ENCODE data around the gene PFN3.
A peak's percentile ranks its signal among the peaks of the same experiment; 100 is the strongest.
"Not testable (repeated sequence)": the region's sequence is repeated elsewhere in the genome, so short reads cannot be mapped to it uniquely, and the experiment has no call there.

Gene PFN3

DNA sequence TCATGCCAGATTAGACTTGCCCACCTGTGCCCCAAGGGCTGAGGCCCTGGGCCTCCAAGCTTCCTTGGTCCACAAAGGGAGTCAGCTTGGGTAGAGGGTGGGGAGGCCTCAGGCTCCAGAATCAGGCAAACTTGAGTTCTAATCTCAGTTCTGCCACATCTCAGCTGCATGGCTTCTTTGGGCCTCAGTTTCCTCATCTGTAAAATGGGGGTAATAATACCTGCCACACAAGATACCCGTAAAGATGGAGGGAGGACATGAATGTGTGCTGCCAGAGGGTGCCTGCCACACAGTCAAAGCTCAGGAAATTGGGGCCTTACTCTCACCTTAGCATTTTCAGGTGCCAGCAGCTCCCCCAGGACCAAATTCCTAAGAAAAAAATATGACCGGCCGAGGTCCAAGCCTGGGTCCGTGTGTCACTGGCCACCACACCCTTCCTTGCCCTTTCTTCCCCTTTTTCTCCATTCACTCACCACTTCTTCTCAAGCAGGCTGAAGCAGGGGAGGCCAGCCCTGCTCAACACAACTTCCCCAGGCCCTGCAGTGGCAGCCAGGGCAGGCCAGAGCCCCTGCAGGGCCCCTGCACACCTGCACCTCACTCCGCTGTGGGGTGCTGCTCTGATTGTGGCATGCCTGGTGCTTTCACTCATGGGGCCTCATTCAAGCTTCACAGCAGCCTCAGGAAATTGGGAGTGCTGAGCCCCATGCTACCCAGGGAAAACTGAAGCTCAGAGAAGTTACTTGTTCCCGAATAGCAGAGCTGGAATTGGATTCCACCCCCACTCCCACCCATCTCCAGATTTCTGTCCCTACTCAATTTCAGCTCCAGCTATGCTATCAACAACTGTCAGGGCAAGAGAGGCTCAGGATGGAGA lies 38.8 kb downstream of the PFN3 start:
- no peak for DNase-seq (ENCODE audit: low read depth in 2 of 2, low spot score in 1 of 2)

- DNase-seq (ENCODE audit: low read depth in 2 of 2, low spot score in 1 of 2): not testable (repeated sequence)
Measured at GRCh38 chr5:177360740-177361139, 39.7 kb downstream of the PFN3 start.

GRCh38 chr5:177359860-177360259 lies 40.6 kb downstream of the PFN3 start:
- DNase-seq (ENCODE audit: low read depth in 2 of 2, low spot score in 1 of 2): no peak

DNA sequence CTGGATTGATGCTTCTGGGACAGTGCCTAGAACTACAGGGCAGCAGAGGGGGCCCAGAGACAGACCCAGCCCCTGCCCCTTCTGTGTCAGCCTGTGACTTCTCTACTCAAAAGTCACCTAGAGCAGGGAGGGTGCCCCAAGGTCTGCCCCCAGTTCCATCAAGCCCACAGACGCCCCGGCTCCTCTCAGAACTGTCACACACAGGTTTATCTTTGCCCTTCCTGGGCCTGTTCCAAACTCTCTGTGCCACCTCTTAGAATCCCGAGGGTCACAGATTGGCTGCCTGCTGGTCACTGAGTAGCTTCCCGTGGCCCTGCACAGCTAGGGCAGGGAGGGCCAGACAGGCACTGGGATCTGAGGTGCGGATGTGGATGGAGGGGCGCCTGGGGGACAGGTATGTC lies 41.0 kb downstream of the PFN3 start:
- DNase-seq (ENCODE audit: low read depth in 2 of 2, low spot score in 1 of 2): no peak

DNA sequence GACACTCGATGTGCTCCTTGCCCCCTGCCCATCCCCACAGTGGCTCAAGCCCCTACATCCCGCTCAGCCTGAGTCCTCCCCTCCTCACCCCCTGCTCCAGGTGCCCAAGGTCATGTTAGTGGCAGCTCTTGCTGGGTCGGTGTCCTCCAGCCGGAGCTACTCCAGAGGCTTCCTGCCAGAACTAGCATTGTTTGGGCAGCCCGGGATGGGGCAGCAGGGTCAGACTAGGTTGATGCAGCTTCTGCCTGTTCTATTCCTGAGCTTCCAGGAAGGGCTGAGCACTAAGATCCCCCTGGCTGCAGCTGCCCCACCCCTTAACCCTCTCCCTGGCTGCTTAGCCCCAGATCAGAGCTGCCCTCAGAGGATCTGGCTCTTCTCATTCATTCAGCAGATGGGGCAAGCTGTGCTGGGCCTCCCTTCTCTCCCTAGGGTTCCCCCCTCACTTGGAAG lies 42.1 kb downstream of the PFN3 start:
- DNase-seq (ENCODE audit: low read depth in 2 of 2, low spot score in 1 of 2): no peak

GRCh38 chr5:177357459-177358351 lies 42.8 kb downstream of the PFN3 start, which contains the start of gene RGS14:
TSS of gene RGS14 (plus strand) at chr5:177357924. CDS start at chr5:177358025, 101 bp downstream.
- DNase-seq (ENCODE audit: low read depth in 2 of 2, low spot score in 1 of 2): peak in 1 of 2 donors; percentile 30

DNA sequence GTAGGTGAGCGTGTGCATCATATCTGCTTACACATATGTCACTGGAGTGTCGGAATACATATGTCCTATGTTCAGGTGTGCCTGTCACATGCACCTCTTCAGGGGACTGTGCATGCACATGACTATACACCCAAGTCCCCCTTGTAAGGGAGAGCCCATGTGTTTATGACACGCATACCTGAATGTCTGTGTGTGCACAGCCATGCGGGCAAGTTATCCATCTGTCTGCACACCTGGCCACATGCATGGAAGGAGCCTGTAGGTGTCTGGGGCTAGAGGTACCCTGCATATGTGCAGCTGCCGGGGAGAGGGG lies 43.4 kb downstream of the PFN3 start:
- DNase-seq (ENCODE audit: low read depth in 2 of 2, low spot score in 1 of 2): no peak

DNA sequence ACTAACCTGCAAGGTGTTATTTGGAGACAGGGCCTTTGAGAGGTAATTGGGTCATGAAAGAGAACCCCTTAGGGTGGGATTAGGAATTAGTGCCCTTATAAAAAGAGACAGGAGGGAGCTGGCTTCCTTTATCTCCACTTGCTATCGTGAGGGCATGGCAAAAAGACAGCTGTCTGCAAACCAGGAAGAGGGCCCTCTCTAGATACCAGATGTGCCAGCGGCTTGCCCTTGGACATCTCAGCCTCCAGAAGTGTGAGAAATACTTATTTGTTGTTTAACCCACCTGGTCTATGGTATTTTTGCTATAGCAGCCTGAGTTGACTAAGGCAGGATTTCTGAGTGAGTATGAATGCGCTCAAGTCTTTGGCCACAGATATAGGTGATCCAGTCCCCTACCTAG lies 43.7 kb downstream of the PFN3 start:
- DNase-seq (ENCODE audit: low read depth in 2 of 2, low spot score in 1 of 2): no peak

GRCh38 chr5:177355868-177356168 lies 44.6 kb downstream of the PFN3 start:
- no peak for DNase-seq (ENCODE audit: low read depth in 2 of 2, low spot score in 1 of 2)

GRCh38 chr5:177355162-177355867 lies 45.1 kb downstream of the PFN3 start:
- DNase-seq (ENCODE audit: low read depth in 2 of 2, low spot score in 1 of 2): no peak

GRCh38 chr5:177354711-177355110 lies 45.8 kb downstream of the PFN3 start:
- no peak for DNase-seq (ENCODE audit: low read depth in 2 of 2, low spot score in 1 of 2)

DNA sequence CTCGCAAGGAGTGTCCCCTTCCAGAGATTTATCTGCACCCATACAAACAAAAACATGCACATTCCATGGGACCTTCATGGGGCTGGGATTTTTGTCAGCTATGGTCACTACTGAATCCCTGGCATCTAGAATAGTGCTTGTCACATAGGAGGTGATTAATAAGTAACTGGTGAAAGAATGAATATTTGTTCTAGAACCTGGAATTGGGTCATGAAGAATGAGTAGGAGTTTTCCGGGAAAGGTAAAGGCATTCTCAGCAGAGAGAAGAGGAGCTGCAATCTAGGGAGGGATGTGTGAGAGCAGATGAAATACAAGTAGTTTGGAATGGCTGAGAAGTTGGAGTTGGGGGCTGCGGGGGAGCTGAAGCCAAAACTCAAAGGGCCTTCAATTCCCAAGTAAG lies 46.2 kb downstream of the PFN3 start:
- DNase-seq (ENCODE audit: low read depth in 2 of 2, low spot score in 1 of 2): no peak

- DNase-seq (ENCODE audit: low read depth in 2 of 2, low spot score in 1 of 2): no peak
Measured at GRCh38 chr5:177353093-177353492, 47.4 kb downstream of the PFN3 start.

DNA sequence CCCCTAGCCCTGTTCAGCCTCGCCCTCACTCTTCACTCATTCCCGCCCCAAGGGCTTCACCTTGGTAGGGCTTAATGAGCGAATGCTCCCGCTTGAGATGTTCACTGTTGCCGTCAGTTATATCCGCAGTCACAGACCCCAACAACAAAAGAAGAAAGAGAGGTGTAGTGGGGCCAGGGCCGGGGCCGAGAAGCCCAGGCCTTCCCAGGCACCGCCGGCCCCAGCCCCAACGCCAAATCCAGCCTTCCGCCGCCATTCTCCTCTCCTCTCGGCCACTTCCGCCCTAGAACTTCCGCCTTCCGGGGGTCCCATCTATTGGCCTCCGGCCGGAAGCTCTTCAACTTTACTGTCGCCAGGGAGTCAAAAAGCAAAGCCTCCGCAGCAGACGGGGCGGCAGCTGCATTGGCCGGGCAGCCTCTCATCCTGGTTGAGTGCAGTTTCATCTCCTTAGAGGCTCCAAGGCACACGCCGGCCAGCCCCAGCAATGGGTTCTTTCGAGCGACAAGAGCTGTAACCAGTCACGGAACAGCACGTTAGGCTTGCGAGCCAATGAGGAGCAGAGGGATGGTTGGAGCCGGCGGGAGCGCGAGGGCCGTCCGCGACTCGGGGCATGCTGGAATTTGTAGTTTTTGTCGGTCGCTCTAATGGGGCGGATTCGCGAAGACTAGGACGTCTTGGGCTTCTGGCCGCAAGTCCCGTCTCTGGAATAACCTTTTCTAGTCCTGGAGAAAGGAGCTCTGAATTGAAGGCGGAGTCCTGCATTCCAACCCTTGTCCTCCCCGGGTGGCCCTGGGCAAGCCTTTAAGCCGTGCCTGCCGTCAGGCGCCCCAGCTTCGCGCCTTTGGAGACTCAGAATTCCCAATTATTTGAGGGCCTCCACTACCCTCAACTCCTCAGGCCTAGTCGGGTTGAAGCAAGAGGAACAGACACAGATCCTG lies 48.8 kb downstream of the PFN3 start, which contains the start of gene LMAN2:
Gene LMAN2, minus strand, starts transcription at position 277 of the 938 bp plus-strand sequence. Its CDS starts 21 bp downstream, at position 256.
- DNase-seq (ENCODE audit: low read depth in 2 of 2, low spot score in 1 of 2): peak; percentile 67 to 76

- no peak for DNase-seq (ENCODE audit: low read depth in 2 of 2, low spot score in 1 of 2)
Measured at GRCh38 chr5:177350776-177351391, 49.6 kb downstream of the PFN3 start.

All from stimulated activated CD8-positive, alpha-beta memory T cell treated with anti-CD3 and anti-CD28 coated beads, Interleukin-4, amount 100 ng/mL, for 1 hour (primary cell).